A673 (cell line): ENCODE results near the gene FSTL5.

Experiments used
- EZH2 ChIP-seq: fragments of 200-600 bp; sonication (generic); IDR thresholded peaks from 2 replicates; pipeline ENCODE4 v1.6.1; 2017; ENCODE audit warnings: borderline replicate concordance, low read depth, mild to moderate bottlenecking, mixed read lengths, antibody characterized with exemption, low read length; ENCODE audit not compliant: poor library complexity, severe bottlenecking
- TF ChIP-seq, protein P1 (sequence below): fragments of 300-800, 200-600 bp; sonication (generic); conservative IDR thresholded peaks from 2 replicates; pipeline ENCODE4 v1.5.1; 2017; ENCODE audit warnings: low read depth, mild to moderate bottlenecking, antibody characterized with exemption, low read length, moderate library complexity, mixed read lengths

GRCh38 chr4:161850631-161851030 lies 313.2 kb downstream of the FSTL5 start:
- TF ChIP-seq, protein P1, sequence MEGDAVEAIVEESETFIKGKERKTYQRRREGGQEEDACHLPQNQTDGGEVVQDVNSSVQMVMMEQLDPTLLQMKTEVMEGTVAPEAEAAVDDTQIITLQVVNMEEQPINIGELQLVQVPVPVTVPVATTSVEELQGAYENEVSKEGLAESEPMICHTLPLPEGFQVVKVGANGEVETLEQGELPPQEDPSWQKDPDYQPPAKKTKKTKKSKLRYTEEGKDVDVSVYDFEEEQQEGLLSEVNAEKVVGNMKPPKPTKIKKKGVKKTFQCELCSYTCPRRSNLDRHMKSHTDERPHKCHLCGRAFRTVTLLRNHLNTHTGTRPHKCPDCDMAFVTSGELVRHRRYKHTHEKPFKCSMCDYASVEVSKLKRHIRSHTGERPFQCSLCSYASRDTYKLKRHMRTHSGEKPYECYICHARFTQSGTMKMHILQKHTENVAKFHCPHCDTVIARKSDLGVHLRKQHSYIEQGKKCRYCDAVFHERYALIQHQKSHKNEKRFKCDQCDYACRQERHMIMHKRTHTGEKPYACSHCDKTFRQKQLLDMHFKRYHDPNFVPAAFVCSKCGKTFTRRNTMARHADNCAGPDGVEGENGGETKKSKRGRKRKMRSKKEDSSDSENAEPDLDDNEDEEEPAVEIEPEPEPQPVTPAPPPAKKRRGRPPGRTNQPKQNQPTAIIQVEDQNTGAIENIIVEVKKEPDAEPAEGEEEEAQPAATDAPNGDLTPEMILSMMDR = no peak
- TF ChIP-seq EZH2 = no peak
